ENCODE measurements around the gene DPP6.

DNA sequence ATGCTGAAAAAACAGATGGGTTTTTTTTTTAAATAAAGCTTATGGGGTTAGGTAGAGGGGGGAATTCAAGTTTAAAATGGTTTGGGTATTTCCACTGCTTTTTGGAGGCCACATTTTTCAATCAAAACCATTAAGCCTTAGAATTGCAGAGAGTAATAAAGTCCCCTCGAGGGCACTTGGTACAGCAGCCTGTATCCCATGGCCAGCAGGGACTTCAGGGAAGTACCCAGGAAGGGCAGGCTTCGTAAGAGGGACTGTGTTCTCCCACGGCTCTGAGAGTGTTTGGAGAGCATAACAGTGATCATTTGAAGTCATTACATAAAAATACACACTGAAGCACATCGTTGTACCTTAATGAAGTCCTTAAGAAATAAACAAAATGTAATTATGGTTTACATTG, 432.7 kb downstream of the DPP6 start:
- no peak for TF ChIP-seq CTCF (IDR thresholded peaks at IDR 0.05)
- no peak for TF ChIP-seq POLR2AphosphoS5 (IDR thresholded peaks at IDR 0.05; ENCODE audit: low read depth, low read length)

Data from Panc1 (cell line).